Gastrocnemius medialis (tissue), 4 donors: ENCODE results near the gene BRCA2. TPM values are rescaled to one million over a fixed set of nuclear protein-coding genes. Genes with fewer than 3 reads are reported as not detected.

Experiments
- ATAC-seq, 2 donors: fragments of 150-250 bp; one replicate each; pipeline ENCODE4 v1.9.1; 2016
- DNase-seq, 2 donors: peaks; one replicate each; pipeline ENCODE4 v3.0.0-alpha.2; 2019
- H3K27ac ChIP-seq, 4 donors: fragments of 200-600 bp; sonication (generic); 1 replicate in 1 of 4; 2 replicates in 3 of 4; pipeline ENCODE4 v1.5.1; 2016 to 2018; ENCODE audit warnings: mild to moderate bottlenecking in 2 of 4, moderate library complexity in 1 of 4
- H3K27me3 ChIP-seq, 3 donors: fragments of 200-600 bp; sonication (generic) in 2 of 3; 1 replicate in 1 of 3; 2 replicates in 2 of 3; pipeline versions ENCODE4 v1.5.1 to v1.6.0; 2016 to 2019; ENCODE audit warnings: mild to moderate bottlenecking in 1 of 3, moderate library complexity in 1 of 3
- H3K36me3 ChIP-seq, 2 donors: fragments of 200-600 bp; sonication (generic) in 1 of 2; one replicate each; pipeline ENCODE4 v1.5.1; 2017 to 2018
- H3K4me1 ChIP-seq, 2 donors: fragments of 200-600 bp; sonication (generic) in 1 of 2; one replicate each; pipeline ENCODE4 v1.5.1; 2016 to 2017; ENCODE audit warnings: mild to moderate bottlenecking in 2 of 2
- H3K4me3 ChIP-seq, 4 donors: fragments of 200-600 bp; sonication (generic) in 3 of 4; 1 replicate in 1 of 4; 2 replicates in 3 of 4; pipeline ENCODE4 v1.5.1; 2016 to 2019; ENCODE audit warnings: mild to moderate bottlenecking in 2 of 4
- H3K9me3 ChIP-seq, 3 donors: fragments of 200-600 bp; sonication (generic) in 2 of 3; 1 replicate in 1 of 3; 2 replicates in 2 of 3; pipeline ENCODE4 v1.5.1; 2016 to 2019
- CTCF ChIP-seq, 5 experiments: fragments of 450-650 bp in 3 of 5; fragments of 200-600 bp in 2 of 5; sonication (generic) in 2 of 5; IDR thresholded peaks in 4 of 5; conservative IDR thresholded peaks in 1 of 5; 1 replicate in 4 of 5; 2 replicates in 1 of 5; pipeline ENCODE4 v1.5.1; 2016 to 2019; ENCODE audit warnings: antibody characterized with exemption in 5 of 5, mild to moderate bottlenecking in 3 of 5, moderate library complexity in 3 of 5
- POLR2A ChIP-seq, 2 donors: fragments of 450-650 bp; IDR thresholded peaks; one replicate each; pipeline ENCODE4 v1.6.1; 2017; ENCODE audit warnings: antibody characterized with exemption in 2 of 2, mild to moderate bottlenecking in 2 of 2, moderate library complexity in 2 of 2
- in situ Hi-C, 4 donors: fragments of 200-750 bp; cut with MboI; loops; one replicate each; pipeline versions ENCODE4 v1.15.0 to v1.8.0; 2017; ENCODE audit warnings: low sequenced_read_pairs in 4 of 4
- intact Hi-C: fragments of 100-400 bp; cut with DNase I; formaldehyde crosslinking; loops from one replicate; pipeline ENCODE4 v1.15.1; 2023; ENCODE audit warnings: low total_unique reads
- total RNA-seq, 4 donors: library from RNA; depleted of rRNA; stranded (reverse); fragments of >200 nt; gene quantifications; one replicate each; pipeline versions ENCODE4 v1.1.0 to v1.2.3, GENCODE V29; 2016

BRCA2 gene
- total RNA-seq, 4 donors from 2014 or later: 0.02 to 0.20 (median 0.12) TPM

DNA sequence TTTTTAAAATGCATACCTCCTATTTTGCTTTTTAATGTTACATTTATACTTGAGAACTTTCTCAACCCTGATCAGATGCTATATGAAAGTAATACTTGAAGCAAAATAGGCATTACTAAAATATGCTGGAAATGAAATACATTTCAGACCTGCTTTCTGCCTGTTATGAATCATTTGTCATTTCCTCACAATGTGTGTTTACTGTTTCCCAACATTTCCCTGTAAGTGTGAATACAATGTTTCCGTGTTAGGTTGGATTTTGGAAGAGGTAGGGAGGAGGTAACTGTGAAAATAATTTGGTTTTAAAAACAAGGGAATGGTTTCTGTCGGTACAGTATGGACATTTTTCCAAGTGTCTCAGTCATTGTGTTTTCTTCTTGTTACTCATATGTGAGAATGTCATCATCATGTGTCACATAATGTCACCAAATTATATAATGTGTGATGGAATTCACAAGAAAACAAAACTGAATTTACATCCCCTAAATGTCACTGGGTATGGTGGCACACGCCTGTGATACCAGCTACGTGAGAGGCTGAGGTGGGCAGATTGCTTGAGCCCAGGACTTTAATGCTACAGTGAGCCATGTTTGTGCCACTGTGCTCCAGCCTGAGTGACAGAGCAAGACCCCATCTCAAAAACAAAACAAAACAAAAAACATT is 43.2 kb upstream of the BRCA2 start:
- Histone ChIP-seq H3K9me3 (no peaks in the 10 kb centered on the region), H3K27me3 (no peaks in the 10 kb centered on the region), H3K4me3 (no peak overlapping the region), H3K27ac (peak overlapping the region in 1 of 4 donors; percentile 8), H3K4me1 (no peaks in the 10 kb centered on the region), H3K36me3 (peaks cover 2 to 62% of the 10 kb centered on the region in 2 donors)
- in situ Hi-C loops: no loop called here
- ATAC-seq (no peak), DNase-seq (no peak)
- intact Hi-C loops: no loop called here
- no peak for TF ChIP-seq POLR2A (IDR thresholded peaks at IDR 0.05)
- TF ChIP-seq CTCF (IDR thresholded peaks at IDR 0.05 in 4 of 5, conservative IDR thresholded peaks at IDR 0.05 in 1 of 5): no peak

- ATAC-seq: no peak
- H3K4me1 ChIP-seq: no peaks in the 10 kb centered on the region
- no peak overlapping the region for H3K4me3 ChIP-seq
- H3K27me3 ChIP-seq: no peaks in the 10 kb centered on the region
- peaks cover 0 to 74% of the 10 kb centered on the region in 2 donors for H3K36me3 ChIP-seq
- no peak for TF ChIP-seq POLR2A (IDR thresholded peaks at IDR 0.05)
- TF ChIP-seq CTCF (IDR thresholded peaks at IDR 0.05 in 4 of 5, conservative IDR thresholded peaks at IDR 0.05 in 1 of 5): no peak
- in situ Hi-C loops: no loop called here
- no peak for DNase-seq
- intact Hi-C loops: no loop called here
- H3K9me3 ChIP-seq: no peaks in the 10 kb centered on the region
- H3K27ac ChIP-seq: no peak overlapping the region
Observed at GRCh38 chr13:32277839-32278238, 37.5 kb upstream of the BRCA2 start.

DNA sequence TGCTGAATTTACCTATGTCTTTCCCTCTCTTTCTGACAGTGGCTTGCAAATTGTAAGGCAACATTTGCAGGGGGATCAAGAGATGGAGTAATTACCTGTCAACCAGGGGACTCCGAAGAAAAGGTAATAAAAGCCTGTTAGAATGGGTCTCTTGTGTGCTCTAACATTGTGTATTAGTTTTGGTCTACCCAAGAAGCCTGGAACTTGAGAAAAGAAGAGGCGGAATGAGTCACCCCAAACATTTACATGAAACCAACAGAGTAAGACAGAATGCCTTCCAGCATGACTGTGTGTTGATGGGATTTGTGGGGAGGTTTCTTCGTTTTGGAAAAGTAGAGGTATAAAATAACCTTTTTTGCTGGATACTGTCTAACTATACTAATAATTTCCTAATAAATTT is 36.9 kb upstream of the BRCA2 start:
- Histone ChIP-seq H3K4me1 (no peaks in the 10 kb centered on the region), H3K4me3 (no peak overlapping the region), H3K27ac (no peak overlapping the region), H3K36me3 (peaks cover 0 to 73% of the 10 kb centered on the region in 2 donors), H3K27me3 (no peaks in the 10 kb centered on the region), H3K9me3 (no peaks in the 10 kb centered on the region)
- DNase-seq (no peak), ATAC-seq (no peak)
- intact Hi-C loops (no loop called here), in situ Hi-C loops (no loop called here)
- TF ChIP-seq POLR2A (IDR thresholded peaks at IDR 0.05): no peak
- TF ChIP-seq CTCF (IDR thresholded peaks at IDR 0.05 in 4 of 5, conservative IDR thresholded peaks at IDR 0.05 in 1 of 5): no peak

DNA sequence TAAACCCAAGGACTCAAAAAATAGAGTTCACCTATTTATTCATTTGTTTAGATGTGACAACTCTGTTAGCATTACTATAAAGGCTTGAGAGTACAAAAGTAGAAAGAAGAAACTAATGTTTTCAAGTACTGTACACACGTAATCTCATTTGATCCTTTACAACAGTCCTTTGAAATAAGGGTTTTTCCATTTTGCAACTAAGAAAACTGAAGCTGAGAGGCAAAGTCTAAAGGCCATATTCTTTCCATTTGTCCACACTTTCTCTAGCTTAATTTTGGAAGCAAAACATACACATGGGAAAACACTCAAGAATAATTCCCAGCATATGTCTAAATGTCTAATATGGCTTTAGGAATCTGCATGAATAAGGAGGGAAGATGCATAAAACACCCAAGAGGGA is 34.2 kb upstream of the BRCA2 start:
- no peaks in the 10 kb centered on the region for H3K27me3 ChIP-seq
- in situ Hi-C loops: no loop called here

More for the DNA sequence above, 34.2 kb upstream of the BRCA2 start:
- no peak for ATAC-seq
- DNase-seq: no peak
- peaks cover 0 to 13% of the 10 kb centered on the region in 2 donors for H3K4me1 ChIP-seq
- TF ChIP-seq POLR2A (IDR thresholded peaks at IDR 0.05) (no peak), CTCF (IDR thresholded peaks at IDR 0.05 in 4 of 5, conservative IDR thresholded peaks at IDR 0.05 in 1 of 5) (no peak)
- intact Hi-C loops: no loop called here
- no peak overlapping the region for H3K4me3 ChIP-seq
- H3K9me3 ChIP-seq: no peaks in the 10 kb centered on the region
- peaks cover 0 to 58% of the 10 kb centered on the region in 2 donors for H3K36me3 ChIP-seq
- H3K27ac ChIP-seq: no peak overlapping the region
